Skeletal muscle cell (primary cell): ENCODE results near the gene SLC25A26.

Source experiments
- DNase-seq: peaks from one replicate; pipeline ENCODE4 v3.0.0-alpha.2; 2010; ENCODE audit warnings: low read depth
- H3K4me3 ChIP-seq: 2 replicates; pipeline ENCODE4 v1.5.1; 2011; ENCODE audit warnings: low read depth, mild to moderate bottlenecking, control low read depth, low read length, moderate library complexity

SLC25A26 gene

DNA sequence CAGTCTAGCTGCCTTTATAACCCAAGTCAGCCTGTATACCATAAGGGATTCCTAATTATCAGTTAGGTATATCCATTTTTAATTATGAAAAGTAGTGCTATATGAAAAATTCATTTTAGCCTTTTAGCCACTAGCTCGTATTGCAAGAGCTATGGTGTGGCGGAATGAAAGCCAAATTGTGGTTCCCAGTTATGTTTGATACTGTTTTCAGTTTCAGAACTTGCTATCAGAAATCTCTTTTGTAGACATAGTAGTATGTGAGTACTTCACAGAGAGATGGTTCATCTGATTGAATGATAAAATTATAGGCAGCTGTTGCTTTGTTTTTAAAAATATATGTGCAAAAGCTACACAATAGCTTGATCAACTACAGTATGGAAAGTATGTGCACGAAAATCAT is 134.6 kb downstream of the SLC25A26 start:
- no peak for DNase-seq
- H3K4me3 ChIP-seq: no peak overlapping the region

DNA sequence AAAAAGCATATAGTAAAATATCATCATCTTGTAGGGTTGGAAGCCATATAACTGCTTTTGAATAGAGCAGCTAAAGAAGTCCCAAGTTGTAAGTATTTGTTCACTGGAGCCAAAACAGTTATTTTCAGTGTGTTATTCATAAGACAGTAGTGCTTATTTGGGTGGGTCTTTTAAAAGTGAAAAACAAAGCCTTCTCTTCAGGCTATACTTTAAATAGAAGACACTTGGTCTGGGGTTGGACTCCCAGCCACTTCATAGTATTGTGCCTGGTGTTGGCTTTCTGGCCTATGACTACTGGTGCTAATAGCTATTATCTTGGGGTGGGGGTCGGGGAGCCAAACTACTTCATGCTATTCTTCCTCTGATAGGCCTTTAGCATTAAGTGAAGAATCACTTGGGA is 135.2 kb downstream of the SLC25A26 start:
- H3K4me3 ChIP-seq: no peak overlapping the region
- no peak for DNase-seq

DNA sequence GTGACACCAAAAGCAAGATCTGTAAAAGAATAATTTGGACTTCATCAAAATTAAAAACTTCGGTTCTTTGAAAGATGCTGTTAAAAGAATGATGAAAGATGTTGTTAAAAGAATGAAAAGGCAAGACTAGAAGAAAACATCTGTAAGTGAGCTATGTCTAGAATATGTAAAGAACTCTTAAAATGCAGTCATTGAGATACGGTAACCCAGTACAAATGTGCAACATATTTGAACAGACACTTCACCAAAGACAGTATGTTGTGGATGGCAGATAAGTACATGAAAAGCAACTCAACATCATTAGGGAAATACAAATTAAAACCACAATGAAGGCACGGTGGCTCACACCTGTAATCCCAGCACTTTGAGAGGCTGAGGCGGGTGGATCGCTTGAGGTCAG is 140.6 kb downstream of the SLC25A26 start:
- no peak for DNase-seq
- no peak overlapping the region for H3K4me3 ChIP-seq

DNA sequence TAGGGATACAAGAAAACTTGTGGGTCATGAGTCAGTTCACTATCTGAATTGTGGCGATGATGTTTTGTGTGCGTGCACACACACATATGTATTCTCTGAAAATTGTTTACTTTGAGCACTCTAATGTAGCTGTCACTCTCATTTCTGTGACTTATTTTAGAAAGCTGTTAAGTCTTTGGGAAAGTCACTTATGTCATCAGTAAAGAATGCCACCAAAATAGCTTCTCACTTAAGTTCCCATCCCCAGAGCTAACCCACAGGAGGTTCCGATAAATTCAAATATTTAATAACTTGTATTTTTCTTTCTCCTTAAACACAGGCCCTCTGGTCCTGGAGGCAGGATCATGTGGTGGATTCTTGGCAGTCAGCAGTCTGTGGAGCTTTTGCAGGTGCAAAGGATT is 141.7 kb downstream of the SLC25A26 start:
- peak; percentile 20 for DNase-seq

DNA sequence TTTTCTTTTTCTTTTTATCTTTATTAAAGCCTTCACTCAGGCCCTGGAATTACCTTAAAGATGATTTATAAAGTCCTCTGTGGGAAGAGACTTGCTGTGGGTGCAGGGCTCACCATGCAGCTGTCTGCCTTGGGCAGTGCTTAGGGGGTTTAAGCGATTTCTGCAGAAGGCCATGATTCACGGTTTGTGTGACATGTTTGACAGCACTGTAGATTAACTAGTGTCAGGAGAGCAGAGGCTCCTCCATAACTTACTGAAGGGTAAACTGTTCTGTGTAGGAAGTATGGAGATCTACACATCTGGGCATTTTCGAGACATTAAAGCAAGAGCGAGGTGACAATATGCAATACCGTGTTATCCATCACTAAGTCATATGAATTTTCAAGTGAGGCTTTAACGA is 142.3 kb downstream of the SLC25A26 start:
- no peak for DNase-seq
- H3K4me3 ChIP-seq: no peak overlapping the region

More for the DNA sequence above, 141.7 kb downstream of the SLC25A26 start:
- no peak overlapping the region for H3K4me3 ChIP-seq

DNA sequence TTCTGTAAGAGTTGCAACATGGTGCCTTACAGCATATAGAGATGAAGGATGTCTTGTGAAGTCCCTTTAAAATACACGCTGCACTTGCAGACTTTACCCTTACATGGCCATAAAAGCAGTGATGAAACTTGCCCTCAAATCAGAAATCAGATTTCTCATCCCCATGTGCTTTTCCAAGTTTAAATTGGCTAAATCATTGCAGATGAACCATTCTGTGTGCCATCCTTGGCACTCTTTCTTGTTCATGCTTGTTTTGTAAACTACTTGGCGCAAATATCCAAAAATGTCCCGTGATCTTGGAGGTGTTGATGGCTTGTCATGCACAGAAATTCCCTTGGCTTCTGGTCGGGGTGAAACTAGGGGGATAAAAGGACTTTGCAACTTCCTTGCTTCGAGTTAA is 144.3 kb downstream of the SLC25A26 start:
- no peak for DNase-seq
- H3K4me3 ChIP-seq: no peak overlapping the region

DNA sequence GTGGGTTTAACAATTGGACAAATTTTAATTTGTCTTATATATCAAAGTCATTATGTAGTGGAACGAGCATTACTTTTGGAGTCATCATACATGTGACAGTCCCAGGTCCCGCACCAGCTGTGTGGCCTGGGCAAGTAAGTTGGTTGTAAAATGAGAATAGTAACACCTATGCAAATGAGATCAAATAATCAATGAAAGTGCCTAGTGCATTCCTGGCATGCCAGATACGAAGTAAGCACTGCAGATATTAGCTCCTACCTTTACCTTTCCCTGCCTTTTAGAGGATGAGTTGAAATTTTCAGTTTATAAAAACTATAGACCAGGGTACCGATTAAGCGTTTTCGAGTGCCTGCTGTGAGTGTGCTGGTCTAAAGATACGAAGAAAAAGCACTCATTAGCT is 145.9 kb downstream of the SLC25A26 start:
- no peak for DNase-seq
- H3K4me3 ChIP-seq: no peak overlapping the region

DNA sequence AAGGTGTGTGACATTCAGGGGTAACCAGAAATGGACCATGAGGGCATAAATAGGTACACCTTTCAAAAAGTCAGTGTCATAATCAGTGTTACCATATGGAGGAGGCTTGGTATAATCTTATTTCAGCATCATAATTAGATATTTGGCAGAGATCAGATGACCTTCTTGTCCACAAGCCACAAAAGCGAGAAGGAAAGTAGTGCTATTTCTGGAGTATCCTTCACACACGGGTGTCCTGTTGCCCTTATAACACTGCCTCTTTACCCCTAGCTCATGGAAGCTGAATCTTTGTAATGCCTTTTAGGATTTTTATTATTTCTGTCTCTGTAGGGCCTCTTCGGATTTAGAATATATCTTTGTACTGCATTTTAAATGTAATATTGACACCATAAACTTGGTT is 147.2 kb downstream of the SLC25A26 start:
- DNase-seq: no peak
- no peak overlapping the region for H3K4me3 ChIP-seq

DNA sequence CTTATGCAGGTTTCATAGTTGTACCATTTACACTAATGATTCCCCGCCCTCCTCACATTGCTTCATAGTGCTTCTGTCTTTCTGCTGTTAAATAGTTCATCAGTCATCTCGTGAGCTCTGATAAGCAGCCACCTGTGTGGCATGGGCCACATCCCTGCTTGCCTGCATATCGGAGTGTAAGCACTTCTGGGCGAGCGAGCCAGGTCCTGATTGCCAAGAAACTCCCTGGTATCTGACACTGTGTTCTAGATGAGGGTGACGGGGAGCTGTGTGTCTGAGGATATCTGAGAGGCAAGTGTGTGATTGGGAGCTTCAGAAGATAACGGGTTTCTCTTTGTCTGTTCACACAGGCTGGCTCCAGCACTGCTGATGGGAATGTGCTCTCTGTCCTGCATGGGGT is 149.4 kb downstream of the SLC25A26 start:
- no peak overlapping the region for H3K4me3 ChIP-seq
- no peak for DNase-seq

DNA sequence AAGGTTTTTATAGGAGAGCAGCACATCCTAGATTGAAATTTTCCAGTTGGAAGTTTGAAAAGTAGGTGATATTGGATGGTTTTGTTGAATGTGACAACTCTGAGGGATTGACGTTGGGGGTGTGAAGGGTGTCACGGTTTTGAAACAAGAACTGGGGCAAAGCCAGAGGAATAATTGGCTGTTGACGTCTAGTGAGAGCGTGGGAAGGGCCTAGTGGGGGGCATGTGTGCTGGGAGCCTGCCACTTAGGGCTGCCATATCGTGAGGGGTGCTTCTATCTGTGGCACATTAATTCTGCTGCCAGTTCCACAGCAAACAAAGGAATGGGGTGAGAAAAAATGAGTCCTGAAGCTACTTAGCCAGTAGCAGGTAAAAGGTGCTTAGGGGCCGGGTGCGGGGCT is 150.6 kb downstream of the SLC25A26 start:
- DNase-seq: no peak
- H3K4me3 ChIP-seq: no peak overlapping the region

DNA sequence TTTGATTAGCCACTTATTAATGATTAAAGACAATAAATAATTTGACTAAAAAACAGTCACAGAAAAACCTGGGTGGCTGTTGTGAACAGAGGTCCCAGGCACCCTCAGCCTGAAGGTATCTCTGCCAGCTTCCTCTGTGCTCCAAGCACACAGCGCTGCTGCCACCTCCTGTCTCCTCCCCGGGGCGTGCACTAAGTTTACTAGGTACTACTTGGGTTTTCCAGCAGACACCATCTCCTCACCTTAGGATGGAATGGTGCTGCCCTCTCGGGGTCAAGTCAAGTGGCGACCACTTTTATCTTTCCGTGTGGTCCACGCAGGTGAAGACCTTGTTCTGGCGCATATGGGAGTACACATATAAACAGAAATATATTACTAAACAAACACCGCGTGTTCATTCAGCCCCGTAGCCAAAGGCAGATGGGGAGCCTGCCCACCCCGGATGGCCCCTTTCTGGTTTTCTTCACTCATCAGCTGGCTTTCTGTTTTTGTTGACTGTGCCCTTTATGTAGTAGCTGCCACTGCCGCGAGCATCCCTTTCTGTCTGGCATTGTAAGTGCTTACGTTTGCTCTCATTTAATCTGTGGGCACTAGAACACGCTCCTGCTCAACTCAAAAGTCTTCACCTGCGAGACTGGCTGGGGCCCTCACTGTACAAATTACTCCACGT is 152.0 kb downstream of the SLC25A26 start:
- no peak for DNase-seq

DNA sequence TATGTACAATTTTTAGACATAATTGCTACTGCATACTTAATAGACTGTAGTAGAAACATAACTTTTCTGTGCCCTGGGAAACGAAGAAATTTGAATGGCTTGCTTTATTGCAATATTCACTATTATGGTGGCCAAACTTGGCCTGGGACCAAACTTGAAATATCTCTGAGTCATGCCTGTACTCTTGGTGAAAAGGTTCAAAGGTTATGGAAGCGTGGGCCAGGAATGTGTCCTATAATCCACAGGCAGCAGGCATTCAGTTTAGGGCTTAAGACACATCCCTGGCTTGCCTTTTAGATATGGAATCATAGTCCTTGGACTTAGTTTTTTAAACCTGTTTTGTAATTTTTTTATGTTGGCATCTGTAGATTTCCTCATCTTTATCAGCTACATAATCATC is 155.8 kb downstream of the SLC25A26 start:
- no peak overlapping the region for H3K4me3 ChIP-seq
- peak; percentile 83 for DNase-seq

More for the DNA sequence above, 152.0 kb downstream of the SLC25A26 start:
- H3K4me3 ChIP-seq: no peak overlapping the region

DNA sequence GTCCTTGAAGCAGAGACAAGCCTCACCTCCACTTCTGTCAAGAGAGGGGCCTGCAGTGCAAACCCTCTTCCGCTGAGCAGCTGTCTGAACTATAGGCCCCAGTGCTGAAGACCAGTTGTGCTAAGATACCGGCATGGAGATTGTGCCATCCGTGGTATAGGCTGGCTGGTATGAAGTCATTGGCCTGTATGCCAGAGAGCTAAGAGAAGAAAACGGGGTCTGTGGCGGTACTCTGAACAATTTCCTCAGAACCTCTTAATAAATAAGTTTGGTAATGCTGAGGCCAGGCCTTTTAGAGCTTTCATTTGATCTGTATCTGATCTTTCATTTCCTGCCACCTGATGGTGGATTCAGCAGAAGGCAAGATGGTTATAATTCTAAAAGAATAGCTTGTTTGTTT is 157.0 kb downstream of the SLC25A26 start:
- no peak overlapping the region for H3K4me3 ChIP-seq
- no peak for DNase-seq

DNA sequence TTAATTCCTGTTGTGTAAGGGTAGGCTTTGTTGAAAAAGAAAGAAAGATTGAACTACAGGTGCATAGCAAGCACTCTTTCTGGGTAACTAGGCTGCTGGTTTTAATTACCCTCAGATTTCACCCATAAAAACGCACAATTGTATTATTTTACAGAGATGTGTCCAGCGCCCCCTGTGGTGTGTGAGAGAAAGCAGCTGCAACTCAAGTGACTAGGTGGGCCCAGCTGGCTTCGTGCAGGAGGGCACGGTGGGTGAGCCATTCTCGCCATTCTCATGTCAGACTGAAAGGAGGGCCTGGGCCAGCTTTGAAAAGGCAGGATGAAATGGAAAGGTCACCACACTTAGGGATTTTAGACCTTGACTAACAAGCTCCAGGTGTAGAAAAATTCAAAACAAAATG is 157.5 kb downstream of the SLC25A26 start:
- DNase-seq: no peak
- no peak overlapping the region for H3K4me3 ChIP-seq

DNA sequence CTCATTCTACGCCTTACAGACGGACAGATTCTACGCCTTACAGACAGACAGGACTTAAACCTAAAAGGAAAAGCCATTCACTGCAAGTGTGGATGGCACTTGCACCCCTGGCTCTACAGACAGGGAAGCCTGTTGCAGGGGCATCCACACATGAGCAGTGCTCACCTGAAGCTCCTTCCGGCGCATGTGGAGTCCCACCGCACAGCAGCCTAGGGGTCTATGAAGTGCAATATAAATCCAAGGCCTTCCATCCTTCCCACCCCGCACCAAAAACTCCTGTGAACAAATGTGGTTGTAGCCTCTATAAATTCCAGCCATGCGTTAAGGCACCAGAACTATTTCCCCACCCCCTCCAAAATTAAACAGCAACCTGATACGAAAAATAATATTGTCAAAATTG is 158.8 kb downstream of the SLC25A26 start:
- no peak for DNase-seq
- no peak overlapping the region for H3K4me3 ChIP-seq

DNA sequence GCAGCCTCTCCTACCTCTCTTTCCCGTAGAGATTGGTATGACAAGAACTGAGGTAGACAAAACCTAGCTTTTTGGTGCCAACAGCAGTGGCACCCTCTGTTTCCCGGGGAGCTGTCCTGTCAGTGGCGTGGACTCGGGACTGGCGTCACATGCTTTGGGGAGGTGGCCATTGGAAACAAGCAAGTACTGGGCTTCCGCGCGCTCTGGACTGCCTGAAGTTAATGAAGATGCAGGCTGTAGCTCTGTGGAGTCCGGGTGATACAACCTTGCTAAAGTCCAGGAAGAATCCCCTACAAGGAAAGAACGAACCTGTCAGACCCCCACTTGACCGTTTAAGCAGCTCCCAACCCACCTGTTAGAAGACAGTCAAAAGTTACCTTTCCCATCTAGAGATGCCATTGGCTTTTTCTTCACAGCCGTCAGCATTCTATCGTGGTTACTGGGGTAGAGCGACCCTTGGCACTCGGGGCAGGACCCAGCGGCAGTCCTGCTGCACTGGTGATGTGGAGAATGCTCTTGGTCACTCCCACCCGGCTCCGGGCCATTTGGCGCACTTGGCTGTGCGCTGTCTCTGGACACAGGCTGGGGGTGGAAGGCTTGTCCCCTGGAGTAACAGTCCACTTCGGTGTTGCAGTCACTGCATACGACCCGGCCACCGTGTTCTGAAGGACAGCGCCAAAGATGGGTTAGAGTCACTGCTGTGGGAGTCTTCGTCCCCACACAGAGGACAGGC is 159.6 kb downstream of the SLC25A26 start:
- DNase-seq: no peak
- no peak overlapping the region for H3K4me3 ChIP-seq

DNA sequence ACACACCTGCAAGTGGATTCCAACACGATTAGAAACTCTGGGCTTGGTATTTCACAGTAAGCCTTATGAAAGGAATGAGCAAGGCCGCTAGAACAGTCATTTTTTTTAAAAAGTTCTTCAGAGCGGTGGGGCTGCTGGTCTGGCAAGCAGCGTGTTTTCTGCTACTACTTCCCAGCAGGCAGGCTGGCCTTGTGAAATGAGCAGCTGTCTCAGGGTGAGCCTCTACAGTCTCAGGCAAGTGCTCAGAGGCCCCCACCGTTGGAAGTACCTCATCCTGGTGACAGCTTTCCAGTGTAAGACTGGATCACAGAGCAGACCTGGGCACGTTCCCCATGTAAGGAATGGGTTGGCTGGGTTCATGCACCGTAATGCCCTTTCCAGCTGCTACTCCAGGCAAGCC is 160.8 kb downstream of the SLC25A26 start:
- DNase-seq: no peak
- H3K4me3 ChIP-seq: no peak overlapping the region

DNA sequence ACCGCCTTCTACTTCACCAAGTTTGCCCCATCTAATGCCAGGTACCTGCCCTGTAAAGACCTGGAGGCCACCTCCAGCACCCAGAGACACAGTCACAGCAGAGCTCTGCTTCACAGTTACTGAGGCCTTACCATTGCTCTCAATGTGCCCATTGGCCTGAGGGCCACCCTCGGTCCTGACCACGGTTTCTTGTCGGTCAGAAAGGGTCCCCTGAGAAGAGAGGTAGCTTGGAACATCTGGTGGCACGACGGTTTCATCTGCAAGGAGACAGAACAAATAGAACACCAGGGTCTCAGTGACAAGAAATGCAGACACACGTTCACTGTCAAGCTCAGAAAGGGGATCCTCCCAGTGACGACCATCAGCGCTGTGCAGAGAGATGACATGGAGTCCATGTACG is 161.3 kb downstream of the SLC25A26 start:
- no peak overlapping the region for H3K4me3 ChIP-seq
- no peak for DNase-seq

DNA sequence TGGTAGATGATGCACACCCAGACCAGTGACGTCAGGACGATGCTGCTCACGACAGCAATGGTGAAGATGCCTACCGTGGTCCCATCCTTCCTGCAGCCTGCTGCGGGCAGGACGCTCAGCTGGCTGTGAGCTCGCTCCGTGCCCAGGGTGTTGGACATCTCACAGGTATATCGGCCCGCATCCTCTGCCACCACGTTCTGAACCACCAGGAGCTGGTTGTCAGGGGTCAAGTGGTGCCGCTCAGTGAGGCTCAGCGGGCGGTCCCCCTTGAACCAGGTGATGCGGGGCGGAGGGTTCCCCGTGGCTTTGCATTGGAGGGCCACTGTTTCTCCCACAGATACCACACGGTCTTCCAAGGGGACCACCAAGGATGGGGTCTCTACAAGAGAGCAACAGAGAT is 162.2 kb downstream of the SLC25A26 start:
- H3K4me3 ChIP-seq: no peak overlapping the region
- no peak for DNase-seq

DNA sequence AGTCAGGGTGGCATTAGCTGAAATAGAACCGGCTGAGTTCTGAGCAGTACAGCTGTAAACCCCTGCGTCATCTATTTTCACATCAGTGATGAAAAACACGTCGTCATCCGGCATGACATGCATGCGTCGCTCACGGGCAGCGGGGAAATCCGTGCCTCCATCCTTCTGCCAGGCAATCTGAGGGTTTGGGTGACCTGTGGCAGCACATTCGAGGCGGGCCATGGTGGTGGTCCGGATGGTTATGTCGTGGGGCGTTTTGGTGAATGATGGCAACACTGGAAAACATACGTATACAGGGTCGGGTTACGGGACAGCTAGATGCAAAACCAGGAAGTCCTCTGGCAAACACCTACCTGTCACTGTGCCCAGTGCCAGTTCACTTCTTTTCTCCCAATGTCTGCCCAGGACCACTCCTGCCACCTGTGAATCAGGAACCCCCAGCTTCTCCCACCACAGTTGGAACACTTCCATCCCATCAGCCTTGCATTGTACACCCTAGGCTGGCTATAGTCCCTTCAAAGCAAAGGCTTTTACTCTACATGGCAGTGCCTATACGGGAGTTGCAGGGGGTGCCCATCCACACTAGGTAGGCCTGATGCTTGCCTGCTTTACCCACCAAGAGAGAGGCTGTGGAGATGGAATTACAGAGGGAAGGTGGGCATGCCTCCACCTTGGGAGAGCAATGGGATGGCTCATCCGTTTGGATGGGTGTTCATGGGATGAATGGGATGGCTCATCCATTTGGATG is 163.4 kb downstream of the SLC25A26 start:
- no peak overlapping the region for H3K4me3 ChIP-seq
- no peak for DNase-seq

DNA sequence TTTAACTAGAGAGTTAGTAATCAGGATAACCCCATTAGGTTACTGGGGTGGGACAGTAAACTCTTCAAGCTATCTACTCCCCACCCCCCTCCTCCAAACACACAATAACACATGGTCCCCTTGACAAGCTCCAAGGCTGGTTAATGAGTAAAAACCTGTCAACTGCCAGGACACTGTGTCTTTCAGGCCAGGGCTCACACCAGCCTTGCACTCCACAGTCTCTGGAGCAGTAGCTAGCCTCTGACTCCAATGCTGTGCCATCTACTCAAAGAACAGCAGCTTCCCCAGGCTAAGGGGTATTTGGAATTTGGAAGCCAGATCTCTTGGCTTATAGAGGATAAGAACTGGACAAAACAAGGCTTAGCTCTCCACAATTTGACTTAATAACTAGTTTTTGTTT is 164.3 kb downstream of the SLC25A26 start:
- no peak overlapping the region for H3K4me3 ChIP-seq
- DNase-seq: no peak
